Retinal pigment epithelial cell (primary cell): ENCODE data around the gene SLCO2A1.

Source experiments
- DNase-seq: peaks from one replicate; pipeline ENCODE4 v3.0.0-alpha.2; 2010; ENCODE audit warnings: low read depth
- H3K4me3 ChIP-seq: 2 replicates; pipeline ENCODE4 v1.5.1; 2011; ENCODE audit warnings: mild to moderate bottlenecking, low read length, control low read depth, moderate library complexity
- CTCF ChIP-seq: conservative IDR thresholded peaks from 2 replicates; pipeline ENCODE4 v1.5.1; 2011; ENCODE audit warnings: low read depth, low read length, control low read depth, inconsistent platforms

SLCO2A1 gene

DNA sequence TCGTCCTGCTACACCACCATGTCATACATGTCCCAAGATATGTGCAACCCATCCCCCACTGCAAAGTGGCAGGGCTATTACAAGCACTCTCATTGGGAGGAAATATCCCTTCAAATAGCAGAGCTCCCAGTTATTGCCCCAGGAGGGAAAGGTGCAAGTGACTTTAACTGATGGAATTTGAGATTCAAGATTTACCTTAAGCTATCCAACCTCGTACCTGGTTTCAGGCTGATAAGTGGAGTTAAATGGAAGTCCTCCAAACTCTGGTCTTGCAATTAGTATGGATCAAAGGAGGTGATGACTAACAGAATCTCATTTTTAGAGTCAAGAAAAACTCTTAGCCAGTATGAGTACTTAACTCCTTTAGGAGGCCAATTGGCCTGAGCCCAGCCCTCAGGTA, 2.1 kb downstream of the SLCO2A1 start:
- no peak for TF ChIP-seq CTCF
- no peak for DNase-seq
- no peak overlapping the region for H3K4me3 ChIP-seq

DNA sequence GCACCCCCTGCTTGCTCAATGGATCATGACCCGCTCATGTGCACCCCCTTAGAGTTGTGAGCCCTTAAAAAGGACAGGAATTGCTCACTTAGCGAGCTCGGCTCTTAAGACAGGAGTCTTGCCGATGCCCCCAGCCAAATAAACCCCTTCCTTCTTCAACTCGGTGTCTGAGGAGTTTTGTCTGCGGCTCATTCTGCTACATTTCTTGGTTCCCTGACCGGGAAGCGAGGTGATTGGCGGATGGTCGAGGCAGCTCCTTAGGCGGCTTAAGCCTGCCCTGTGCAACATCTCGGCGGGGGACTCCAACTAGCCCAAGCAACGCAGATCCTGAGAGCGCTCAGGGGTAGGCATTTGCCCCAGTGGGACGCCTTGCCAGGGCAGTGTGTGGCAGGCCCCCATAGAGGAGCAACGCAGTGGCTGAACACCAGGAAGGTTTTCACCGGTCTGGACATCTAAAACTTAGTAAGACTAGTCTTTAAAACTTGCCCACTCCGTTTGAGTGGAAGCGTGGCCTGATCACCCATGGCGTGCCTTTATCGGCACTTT, 9.5 kb downstream of the SLCO2A1 start:
- no peak for DNase-seq
- no peak overlapping the region for H3K4me3 ChIP-seq
- TF ChIP-seq CTCF: no peak

GRCh38 chr3:134018850-134019249, 10.9 kb downstream of the SLCO2A1 start:
- H3K4me3 ChIP-seq: no peak overlapping the region
- no peak for DNase-seq
- no peak for TF ChIP-seq CTCF

DNA sequence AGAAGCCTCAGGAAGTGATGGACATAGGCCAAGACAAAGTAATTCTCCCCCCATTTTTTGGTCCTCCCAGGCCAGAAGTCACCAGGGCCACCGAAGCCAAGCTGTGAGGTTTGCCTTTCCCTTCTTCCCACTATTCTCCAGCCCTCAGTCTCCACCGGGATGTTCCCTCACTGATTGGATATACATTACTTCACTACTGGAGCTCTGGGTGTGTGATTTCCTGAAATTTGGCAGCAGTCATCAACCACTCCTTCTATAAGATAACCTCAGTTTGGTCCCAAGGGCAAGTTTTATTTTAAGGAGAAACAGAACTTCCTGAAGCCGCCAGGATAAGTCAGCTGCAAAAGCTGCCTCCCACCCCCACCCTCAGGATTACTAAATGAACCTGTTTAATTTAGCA, 11.3 kb downstream of the SLCO2A1 start:
- no peak for TF ChIP-seq CTCF
- DNase-seq: no peak
- no peak overlapping the region for H3K4me3 ChIP-seq

GRCh38 chr3:134017490-134017889, 12.2 kb downstream of the SLCO2A1 start:
- no peak for DNase-seq
- no peak overlapping the region for H3K4me3 ChIP-seq
- TF ChIP-seq CTCF: no peak

DNA sequence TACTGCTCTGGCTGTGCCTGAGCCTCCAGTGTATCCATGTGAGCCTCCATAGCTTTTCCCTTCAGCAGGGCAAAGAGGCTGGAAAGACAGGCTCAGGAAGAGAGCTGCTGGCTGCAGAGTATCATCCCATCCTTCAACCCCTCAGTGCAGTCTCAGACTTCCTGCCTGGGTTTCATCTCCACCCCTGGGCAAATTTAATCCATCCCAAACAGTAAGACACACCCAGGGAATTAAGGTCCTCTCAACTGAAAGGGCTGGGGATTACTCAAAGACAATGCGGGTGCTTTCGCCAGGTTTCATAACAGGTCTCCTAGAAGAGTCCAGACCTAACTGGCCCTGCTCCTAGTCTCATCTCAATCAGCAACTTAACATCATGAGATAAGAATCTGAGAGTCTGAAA, 15.5 kb downstream of the SLCO2A1 start:
- TF ChIP-seq CTCF: no peak
- no peak for DNase-seq
- H3K4me3 ChIP-seq: no peak overlapping the region

GRCh38 chr3:134013280-134013679, 16.4 kb downstream of the SLCO2A1 start:
- TF ChIP-seq CTCF: no peak
- H3K4me3 ChIP-seq: no peak overlapping the region
- no peak for DNase-seq
